ENCODE data around the gene KCNJ6. TPM values are rescaled to one million over a fixed set of nuclear protein-coding genes. Genes with fewer than 3 reads are reported as not detected.

KCNJ6 gene
- total RNA-seq, 1 donor from 2014 or later = 0.64 TPM

DNA sequence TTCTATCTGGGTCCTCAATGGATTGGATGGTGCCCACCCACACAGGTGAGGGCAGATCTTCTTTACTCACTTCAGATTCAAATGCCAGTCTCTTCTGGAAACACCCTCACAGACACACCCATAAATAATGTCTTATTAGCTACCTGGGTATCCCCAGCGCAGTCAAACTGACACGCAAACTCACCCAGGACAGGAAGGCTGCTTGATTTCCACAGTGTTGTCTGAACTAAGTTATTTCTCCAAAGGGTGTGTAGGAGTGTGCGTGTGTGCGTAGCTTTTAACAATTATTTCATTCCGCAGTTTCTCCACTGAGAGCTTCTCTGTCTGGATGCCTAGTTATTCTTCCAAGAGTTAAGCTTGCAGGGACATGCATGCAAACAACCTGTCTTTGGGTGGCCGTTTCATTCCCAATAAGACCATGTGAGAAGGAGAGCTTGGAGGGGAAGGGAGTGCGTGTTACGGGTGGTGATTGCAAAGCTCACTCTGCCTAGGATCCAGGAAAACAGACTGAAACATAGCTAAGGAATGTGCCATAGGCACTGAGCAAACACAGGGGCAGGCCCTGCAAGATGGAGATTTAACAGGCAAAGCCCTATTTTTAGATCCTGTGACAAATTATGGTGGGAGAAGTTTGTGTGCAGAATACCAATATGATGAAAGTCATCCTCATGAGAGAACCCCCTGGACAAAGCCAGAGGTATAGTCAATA is 280.0 kb downstream of the KCNJ6 start:
- intact Hi-C loops (cut with DNase I) = loop anchor here (5.0 kb wide), 1 partner anchor 74 kb away; no protein-coding TSS in a partner anchor
- Histone ChIP-seq H3K36me3 (no peaks in the 10 kb centered on the region), H3K4me3 (peak overlapping the region in 1 of 2 donors; percentile 4), H3K9me3 (no peaks in the 10 kb centered on the region), H3K27ac (peak overlapping the region; percentile 42 to 50), H3K4me1 (peaks cover 6 to 13% of the 10 kb centered on the region in 2 donors), H3K27me3 (no peaks in the 10 kb centered on the region)
- TF ChIP-seq, protein P1, sequence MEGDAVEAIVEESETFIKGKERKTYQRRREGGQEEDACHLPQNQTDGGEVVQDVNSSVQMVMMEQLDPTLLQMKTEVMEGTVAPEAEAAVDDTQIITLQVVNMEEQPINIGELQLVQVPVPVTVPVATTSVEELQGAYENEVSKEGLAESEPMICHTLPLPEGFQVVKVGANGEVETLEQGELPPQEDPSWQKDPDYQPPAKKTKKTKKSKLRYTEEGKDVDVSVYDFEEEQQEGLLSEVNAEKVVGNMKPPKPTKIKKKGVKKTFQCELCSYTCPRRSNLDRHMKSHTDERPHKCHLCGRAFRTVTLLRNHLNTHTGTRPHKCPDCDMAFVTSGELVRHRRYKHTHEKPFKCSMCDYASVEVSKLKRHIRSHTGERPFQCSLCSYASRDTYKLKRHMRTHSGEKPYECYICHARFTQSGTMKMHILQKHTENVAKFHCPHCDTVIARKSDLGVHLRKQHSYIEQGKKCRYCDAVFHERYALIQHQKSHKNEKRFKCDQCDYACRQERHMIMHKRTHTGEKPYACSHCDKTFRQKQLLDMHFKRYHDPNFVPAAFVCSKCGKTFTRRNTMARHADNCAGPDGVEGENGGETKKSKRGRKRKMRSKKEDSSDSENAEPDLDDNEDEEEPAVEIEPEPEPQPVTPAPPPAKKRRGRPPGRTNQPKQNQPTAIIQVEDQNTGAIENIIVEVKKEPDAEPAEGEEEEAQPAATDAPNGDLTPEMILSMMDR (IDR thresholded peaks at IDR 0.05) = no peak
- no peak for DNase-seq (ENCODE audit: low spot score in 2 of 2)

DNA sequence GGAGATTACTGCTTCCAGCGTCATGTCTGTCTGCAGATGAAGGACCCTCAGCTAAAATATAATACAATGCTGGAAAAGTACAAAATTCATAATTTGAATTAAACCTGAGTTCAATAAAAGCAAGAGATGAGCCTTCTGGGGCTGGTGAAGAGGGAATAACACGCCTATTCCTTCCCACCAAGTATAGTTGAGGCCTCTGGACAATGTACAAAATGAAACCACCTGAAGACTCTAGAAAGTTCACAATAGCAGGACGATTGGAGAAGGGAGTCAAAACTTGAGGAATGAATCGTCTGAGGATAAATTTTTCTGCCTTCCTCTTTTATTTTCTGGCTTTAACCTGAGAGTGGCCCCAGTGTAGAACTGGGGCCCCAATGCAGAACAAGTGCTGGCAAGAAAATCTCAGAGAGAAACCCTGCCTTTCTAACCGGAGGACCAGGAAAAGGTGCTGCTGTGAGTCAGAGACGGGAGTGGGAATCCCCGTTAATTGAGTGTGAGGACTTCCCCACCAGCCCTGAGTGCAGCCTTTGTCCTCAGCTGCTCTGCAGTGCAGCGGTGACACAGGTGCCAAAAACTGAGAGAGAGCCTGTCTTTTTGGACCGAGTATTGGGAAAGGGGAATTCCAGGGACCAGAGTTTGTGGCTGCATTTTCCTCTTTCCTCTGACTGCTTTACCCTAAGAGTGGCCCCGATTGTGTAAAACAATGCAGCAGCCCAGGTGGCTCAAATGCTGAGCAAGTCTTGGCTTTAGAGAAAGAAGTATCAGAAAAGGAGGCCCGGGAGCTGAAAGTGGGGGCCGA is 284.7 kb downstream of the KCNJ6 start:
- Histone ChIP-seq H3K27ac (no peak overlapping the region), H3K4me3 (no peak overlapping the region), H3K36me3 (no peaks in the 10 kb centered on the region), H3K4me1 (peaks cover 6% of the 10 kb centered on the region in 2 donors), H3K9me3 (no peaks in the 10 kb centered on the region), H3K27me3 (no peaks in the 10 kb centered on the region)
- no peak for DNase-seq (ENCODE audit: low spot score in 2 of 2)
- intact Hi-C loops (cut with DNase I) = no loop called here
- TF ChIP-seq, protein P1 (IDR thresholded peaks at IDR 0.05) = no peak

DNA sequence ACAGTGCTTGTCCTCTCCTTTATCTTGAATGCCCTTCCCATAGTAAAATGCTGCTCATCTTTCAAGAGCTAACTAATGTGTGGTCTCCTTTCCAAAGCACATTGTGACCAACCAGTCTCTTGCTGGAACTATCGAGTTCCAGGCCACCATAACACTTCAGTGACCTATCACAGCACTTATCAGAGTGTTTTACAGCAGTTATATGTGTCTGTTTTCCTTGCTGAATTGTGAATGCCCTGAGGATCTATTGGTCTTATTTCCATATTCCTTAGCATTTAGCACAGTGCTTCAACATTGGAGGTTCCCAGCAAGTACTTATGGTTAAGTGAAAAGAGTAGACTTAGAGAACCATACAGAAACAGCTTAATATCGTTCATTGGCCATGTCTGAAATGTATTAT is 285.4 kb downstream of the KCNJ6 start:
- Histone ChIP-seq H3K9me3 (no peaks in the 10 kb centered on the region), H3K27me3 (no peaks in the 10 kb centered on the region), H3K27ac (no peak overlapping the region), H3K4me1 (peaks cover 0 to under 1% of the 10 kb centered on the region in 2 donors), H3K36me3 (no peaks in the 10 kb centered on the region), H3K4me3 (no peak overlapping the region)
- intact Hi-C loops (cut with DNase I) = no loop called here
- TF ChIP-seq, protein P1 (IDR thresholded peaks at IDR 0.05) = no peak
- no peak for DNase-seq (ENCODE audit: low spot score in 2 of 2)

- Histone ChIP-seq H3K27ac (no peak overlapping the region), H3K4me1 (peaks cover 0 to 2% of the 10 kb centered on the region in 2 donors), H3K36me3 (no peaks in the 10 kb centered on the region), H3K9me3 (no peaks in the 10 kb centered on the region), H3K4me3 (no peak overlapping the region), H3K27me3 (no peaks in the 10 kb centered on the region)
- intact Hi-C loops (cut with DNase I) = no loop called here
- TF ChIP-seq, protein P1 (IDR thresholded peaks at IDR 0.05) = no peak
- no peak for DNase-seq (ENCODE audit: low spot score in 2 of 2)
Observed at GRCh38 chr21:37628362-37628761, 287.9 kb downstream of the KCNJ6 start.

GRCh38 chr21:37627561-37627960 is 288.7 kb downstream of the KCNJ6 start:
- H3K36me3 ChIP-seq = no peaks in the 10 kb centered on the region
- no peaks in the 10 kb centered on the region for H3K27me3 ChIP-seq
- TF ChIP-seq, protein P1 (IDR thresholded peaks at IDR 0.05) = no peak
- DNase-seq (ENCODE audit: low spot score in 2 of 2) = no peak
- no peaks in the 10 kb centered on the region for H3K9me3 ChIP-seq
- no peak overlapping the region for H3K27ac ChIP-seq
- H3K4me1 ChIP-seq = peaks cover 0 to 5% of the 10 kb centered on the region in 2 donors
- intact Hi-C loops (cut with DNase I) = no loop called here
- H3K4me3 ChIP-seq = no peak overlapping the region

Data from ascending aorta (tissue), 2 donors.